Measurements from ENCODE around the gene PCDHA4.

PCDHA4 gene

DNA sequence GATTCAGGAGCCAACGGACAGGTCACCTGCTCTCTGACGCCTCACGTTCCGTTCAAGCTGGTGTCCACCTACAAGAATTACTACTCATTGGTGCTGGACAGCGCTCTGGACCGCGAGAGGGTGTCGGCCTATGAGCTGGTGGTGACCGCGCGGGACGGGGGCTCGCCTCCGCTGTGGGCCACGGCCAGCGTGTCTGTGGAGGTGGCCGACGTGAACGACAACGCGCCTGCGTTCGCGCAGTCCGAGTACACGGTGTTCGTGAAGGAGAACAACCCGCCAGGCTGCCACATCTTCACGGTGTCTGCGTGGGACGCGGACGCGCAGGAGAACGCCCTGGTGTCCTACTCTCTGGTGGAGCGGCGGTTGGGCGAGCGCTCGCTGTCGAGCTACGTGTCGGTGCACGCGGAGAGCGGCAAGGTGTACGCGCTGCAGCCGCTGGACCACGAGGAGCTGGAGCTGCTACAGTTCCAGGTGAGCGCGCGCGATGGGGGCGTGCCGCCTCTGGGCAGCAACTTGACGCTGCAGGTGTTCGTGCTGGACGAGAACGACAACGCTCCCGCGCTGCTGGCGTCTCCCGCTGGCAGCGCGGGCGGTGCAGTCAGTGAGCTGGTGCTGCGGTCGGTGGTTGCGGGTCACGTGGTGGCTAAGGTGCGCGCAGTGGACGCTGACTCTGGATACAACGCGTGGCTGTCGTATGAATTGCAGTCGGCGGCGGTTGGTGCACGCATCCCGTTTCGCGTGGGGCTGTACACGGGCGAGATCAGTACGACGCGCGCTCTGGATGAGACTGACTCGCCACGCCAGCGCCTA, 50.5 kb downstream of the PCDHA4 start:
- DNase-seq, result no peak

- no peak for DNase-seq
These were observed 51.0 kb downstream of the PCDHA4 start for GRCh38 chr5:140857987-140858240.

DNA sequence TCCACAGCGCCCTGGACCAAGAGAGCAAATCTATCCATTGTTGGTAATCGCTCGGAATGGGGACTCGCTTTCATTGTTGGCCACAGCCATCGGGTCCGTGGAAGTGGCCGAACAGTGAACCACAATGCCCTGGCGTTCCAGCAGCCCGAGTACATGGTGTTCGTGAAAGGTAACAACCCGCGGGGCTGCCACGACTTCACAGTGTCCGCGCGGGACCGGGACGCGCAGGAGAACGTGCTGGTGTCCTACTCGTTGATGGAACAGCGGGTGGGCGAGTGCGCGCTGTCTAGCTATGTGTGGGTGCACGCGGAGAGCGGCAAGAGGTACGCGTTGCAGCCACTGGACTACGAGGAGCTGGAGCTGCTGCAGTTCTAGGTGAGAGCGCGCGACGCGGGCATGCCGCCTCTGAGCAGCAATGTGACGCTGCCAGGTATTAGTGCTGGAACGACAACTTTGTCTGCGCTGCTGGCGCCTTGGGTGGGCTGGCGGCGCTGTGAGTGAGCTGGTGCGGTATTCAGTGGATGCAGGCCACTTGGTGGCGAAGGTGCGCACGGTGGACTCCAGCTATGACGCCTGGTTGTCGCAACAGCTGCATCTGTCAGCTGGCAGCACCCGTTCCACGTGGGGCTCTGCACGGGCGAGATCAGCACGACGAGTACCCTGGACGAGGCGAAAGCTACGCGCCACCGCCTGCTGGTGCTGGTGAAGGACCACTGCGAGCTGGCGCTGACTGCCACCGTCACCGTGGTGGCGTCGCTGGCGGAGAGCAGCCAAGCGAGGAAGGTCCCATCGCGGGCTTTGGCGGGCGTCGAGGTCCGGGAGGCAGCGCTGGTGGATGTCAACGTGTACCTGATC, 55.8 kb downstream of the PCDHA4 start:
- DNase-seq, result no peak
